GM08714 (cell line): ENCODE results near the gene MYZAP.

Source experiments
- H3K4me3 ChIP-seq: fragments of 200-500 bp; sonication (Bioruptor generic); 2 replicates; pipeline ENCODE4 v1.5.1; 2014; ENCODE audit warnings: mild to moderate bottlenecking, low read length, inconsistent platforms
- ZNF274 ChIP-seq: IDR thresholded peaks from 2 replicates; pipeline ENCODE4 v1.6.1; 2012; ENCODE audit warnings: mild to moderate bottlenecking, low read depth, low read length

The MYZAP gene

GRCh38 chr15:57578288-57578900, 13.3 kb upstream of the MYZAP start:
- no peak overlapping the region for H3K4me3 ChIP-seq
- no peak for TF ChIP-seq ZNF274

- no peak for TF ChIP-seq ZNF274
- H3K4me3 ChIP-seq: no peak overlapping the region
These were observed 11.3 kb upstream of the MYZAP start for GRCh38 chr15:57580428-57580827.

GRCh38 chr15:57580866-57581265, 10.8 kb upstream of the MYZAP start:
- H3K4me3 ChIP-seq: no peak overlapping the region
- TF ChIP-seq ZNF274: no peak

DNA sequence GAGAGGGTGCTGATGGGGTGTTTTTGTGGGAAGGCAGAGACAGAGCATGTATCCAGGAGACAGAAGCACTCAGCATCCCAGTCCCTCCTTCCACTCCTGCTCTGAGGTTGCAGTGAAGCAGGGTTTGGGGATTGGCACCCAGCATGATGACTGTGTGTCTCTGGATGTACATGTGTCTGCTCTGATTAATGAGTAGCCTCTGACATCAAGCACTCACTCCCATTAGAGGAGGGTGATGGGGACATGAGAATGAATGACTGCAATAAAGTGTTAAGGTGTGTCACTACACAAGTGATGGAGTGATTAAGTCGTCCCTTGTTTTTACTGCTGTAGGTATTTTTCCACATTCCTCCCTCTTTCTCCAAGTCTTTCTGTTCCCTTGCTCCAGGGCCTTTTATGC, 9.6 kb upstream of the MYZAP start:
- TF ChIP-seq ZNF274: no peak
- H3K4me3 ChIP-seq: no peak overlapping the region

DNA sequence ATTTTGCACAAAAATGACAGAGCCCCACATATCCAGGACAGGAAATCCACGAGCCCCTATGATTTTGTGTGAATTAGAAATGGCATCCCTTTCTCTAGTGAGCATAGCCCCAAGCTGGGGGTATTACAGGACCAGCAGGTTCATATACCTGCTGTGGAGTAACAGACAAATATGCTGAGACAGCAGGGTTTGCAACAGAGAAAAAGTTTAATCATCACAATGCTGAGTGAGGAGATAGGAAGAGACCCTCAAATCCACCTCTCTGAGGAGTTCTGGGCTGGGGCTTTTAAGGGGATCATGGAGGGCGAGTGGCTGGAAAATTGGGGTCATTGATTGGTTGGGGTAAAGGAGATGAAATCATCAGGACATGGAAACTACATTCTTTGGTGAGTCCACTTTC, 8.4 kb upstream of the MYZAP start:
- H3K4me3 ChIP-seq: no peak overlapping the region
- TF ChIP-seq ZNF274: no peak

DNA sequence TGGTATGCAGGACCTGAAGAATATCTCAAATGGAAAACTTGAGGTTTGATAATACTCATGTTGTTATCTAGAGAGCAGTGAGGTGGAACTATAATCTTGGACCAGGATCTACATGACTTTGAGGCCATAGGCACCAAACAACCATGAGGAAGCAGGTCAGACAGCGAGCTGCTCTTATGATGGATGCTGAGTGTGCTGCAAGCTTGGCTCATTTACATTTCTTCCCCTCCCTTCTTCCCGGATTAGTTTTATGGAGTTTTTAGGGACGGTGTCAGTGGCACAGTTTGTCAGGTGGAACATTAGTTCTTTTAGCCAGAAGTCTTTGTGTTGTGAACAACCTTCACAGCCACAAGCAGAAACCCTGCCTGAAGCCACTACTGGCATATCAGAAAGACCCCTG, 8.0 kb upstream of the MYZAP start:
- no peak for TF ChIP-seq ZNF274
- H3K4me3 ChIP-seq: no peak overlapping the region

DNA sequence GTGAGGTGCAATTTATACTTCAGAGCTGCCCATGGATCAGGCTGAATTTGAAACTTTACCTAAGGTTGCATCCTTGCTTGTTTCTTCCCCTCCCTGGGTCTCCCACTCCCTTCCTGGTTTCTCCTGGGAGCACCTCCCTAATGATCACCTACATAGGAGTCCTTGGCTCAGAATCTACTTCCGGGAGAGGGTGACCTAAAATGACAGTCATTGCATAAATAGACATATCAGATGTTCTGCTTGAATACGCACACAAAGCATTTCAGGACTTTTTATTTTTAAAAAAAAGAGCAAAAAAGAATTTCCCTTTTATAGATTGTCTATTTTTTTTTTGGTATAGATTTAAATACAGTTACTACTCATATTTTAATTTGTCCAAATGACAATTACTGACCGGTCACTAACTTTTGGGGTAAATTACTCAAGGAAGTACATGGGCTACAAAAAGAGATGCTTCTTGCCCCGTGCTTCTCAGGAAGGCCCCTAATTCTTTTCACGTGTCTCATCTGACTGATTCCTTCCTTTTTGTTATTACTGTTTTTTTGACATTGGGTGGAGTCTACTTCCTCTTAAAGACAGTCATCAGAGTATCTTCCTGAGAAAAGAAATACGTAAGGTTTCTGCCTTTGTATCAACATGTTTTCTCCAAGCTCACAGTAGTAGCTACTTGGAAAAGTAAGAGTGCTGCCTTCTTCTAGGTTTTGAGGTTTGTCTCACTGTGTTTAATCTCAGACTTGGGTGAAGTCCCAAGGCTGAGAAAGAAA, 4.9 kb upstream of the MYZAP start:
- H3K4me3 ChIP-seq: no peak overlapping the region
- no peak for TF ChIP-seq ZNF274

DNA sequence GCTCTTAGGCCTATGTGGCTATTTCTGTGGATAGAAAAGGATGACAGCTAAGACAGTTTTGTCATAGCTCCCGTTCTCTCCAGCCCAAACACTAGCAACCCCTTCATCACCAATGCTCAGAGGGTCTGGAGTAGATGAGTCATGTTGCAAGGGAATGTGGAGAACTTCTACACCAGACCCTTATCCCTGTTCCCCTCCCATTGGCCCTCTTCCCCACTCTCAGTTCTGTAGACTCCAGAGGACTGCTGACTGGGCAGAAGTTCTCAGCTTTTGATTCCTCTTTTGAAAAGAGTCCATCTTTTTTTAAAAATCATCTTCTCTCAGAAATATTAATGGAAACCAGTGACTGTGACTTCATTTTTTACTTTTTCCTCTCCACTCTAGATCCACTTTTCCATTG, 2.4 kb upstream of the MYZAP start:
- H3K4me3 ChIP-seq: no peak overlapping the region
- TF ChIP-seq ZNF274: no peak

DNA sequence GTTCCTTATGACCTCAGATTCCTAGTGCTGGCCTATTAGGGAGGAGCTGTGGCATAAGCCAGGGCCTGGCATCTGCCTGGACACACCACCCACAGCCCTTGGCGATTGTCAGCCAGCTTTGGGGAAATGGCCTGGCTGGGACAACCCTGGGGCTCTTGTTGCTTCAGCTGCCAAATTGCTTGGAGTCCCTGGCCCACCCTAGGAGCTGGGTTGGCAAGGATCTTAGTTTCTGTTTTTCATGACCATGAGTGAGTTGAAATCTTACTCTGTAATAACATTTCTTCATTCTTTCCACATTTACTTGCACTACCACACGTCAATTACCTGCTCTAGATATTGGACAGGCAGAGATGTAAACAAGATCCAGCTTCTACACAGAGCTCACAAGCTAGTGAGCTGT, 1.9 kb upstream of the MYZAP start:
- no peak overlapping the region for H3K4me3 ChIP-seq
- no peak for TF ChIP-seq ZNF274

DNA sequence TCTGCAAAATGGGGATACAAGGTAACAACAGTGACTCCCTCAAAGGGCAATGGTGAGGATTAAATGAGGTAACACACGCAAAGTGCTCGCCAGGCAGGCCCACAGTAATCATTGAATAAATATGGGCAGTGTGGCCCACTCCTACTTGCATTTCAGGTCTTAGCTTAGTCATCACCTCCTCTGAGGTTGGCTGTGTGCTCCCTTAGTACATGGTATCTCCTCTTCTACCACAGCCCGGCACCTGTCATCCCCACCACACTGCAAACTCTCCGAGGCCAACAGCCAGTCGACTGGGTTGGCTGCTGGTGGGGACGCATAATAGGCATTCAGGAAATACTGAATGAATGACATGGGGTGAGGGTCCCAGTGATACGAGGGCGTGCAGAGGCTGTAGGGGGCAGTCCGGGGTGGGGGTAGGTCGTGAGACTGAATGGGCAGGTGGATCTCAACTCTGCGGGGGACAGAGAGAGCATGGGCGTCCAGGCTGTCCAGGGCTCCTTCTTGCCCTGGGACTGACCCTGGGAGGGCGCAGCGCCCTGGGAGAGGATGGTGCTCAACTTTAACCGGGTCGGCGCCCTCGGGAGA, 375 bp upstream of the MYZAP start:
- no peak overlapping the region for H3K4me3 ChIP-seq
- TF ChIP-seq ZNF274: no peak

- TF ChIP-seq ZNF274: no peak
- no peak overlapping the region for H3K4me3 ChIP-seq
These were observed 722 bp downstream of the MYZAP start for GRCh38 chr15:57592426-57592825.

- H3K4me3 ChIP-seq: no peak overlapping the region
- no peak for TF ChIP-seq ZNF274
These were observed 1.2 kb downstream of the MYZAP start for GRCh38 chr15:57592836-57593420.

- no peak overlapping the region for H3K4me3 ChIP-seq
- TF ChIP-seq ZNF274: no peak
These were observed 2.8 kb downstream of the MYZAP start for GRCh38 chr15:57594479-57594878.

GRCh38 chr15:57595011-57595866, 3.5 kb downstream of the MYZAP start:
- TF ChIP-seq ZNF274: no peak
- no peak overlapping the region for H3K4me3 ChIP-seq

DNA sequence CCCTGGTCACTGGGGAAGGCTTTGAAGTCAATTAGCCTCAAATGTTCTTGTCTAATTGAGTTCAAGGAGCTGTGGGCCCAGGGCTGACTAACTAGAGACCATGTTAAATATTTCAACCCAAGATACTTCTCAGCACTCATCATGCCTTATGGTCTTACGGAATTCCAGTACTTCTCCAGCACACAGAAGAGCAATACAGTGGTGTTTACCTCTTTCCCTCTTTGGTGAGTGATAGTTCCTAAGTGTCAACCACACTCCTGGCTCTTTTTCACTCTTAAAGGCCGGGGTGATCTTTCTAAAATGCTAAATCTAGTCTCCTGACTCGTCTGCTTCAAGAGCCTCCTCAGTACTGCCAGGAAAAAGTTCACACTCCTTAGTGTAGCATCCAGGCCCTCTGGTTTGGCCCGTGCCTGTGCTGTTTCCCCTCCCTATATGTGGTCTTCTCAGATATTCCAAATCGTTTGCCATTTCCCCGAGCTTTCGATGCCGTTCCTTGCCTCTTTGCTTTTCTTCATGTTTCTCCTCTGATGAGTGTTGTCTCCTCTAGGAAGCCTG, 4.7 kb downstream of the MYZAP start:
- no peak for TF ChIP-seq ZNF274
- no peak overlapping the region for H3K4me3 ChIP-seq
